ENCODE data around the gene MALAT1.
"Not testable (repeated sequence)": the region's sequence is repeated elsewhere in the genome, so short reads cannot be mapped to it uniquely, and the experiment has no call there.

Gene MALAT1

DNA sequence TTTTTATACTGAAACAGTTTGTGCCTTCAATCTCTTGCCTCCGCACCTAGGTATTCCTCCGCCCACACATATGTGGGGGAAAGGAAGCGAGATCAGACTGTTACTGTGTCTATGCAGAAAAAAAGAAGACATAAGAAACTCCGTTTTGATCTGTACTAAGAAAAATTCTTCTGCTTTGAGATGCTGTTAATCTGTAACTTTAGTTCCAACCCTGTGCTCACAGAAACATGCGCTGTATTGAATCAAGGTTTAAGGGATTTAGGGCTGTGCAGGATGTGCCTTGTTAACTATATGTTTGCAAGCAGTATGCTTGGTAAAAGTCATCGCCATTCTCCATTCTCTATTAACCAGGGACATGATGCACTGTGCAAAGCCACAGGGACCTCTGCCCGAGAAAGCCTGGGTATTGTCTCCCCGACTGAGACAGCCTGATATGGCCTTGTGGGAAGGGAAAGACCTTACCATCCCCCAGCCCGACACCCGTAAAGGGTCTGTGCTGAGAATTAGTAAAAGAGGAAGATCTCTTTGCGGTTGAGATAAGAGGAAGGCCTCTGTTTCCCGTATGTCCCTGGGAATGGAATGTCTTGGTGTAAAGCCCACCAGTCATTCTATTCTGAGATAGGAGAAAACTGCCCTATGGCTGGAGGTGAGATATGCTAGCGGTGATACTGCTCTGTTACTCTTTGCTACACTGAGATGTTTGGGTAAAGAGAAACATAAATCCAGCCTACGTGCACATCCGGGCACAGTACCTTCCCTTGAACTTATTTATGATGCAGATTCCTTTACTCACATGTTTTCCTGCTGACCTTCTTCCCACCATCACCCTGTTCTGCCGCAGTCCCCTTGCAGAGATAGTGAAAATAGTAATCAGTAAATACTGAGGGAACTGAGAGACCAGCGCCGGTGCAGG is 24.1 kb downstream of the MALAT1 start:
- not testable (repeated sequence) for DNase-seq

- DNase-seq = not testable (repeated sequence)
These were observed 24.8 kb downstream of the MALAT1 start for GRCh38 chr11:65523631-65523968.

- DNase-seq = peak; percentile 26
These were observed 25.3 kb downstream of the MALAT1 start for GRCh38 chr11:65524014-65524740.

DNA sequence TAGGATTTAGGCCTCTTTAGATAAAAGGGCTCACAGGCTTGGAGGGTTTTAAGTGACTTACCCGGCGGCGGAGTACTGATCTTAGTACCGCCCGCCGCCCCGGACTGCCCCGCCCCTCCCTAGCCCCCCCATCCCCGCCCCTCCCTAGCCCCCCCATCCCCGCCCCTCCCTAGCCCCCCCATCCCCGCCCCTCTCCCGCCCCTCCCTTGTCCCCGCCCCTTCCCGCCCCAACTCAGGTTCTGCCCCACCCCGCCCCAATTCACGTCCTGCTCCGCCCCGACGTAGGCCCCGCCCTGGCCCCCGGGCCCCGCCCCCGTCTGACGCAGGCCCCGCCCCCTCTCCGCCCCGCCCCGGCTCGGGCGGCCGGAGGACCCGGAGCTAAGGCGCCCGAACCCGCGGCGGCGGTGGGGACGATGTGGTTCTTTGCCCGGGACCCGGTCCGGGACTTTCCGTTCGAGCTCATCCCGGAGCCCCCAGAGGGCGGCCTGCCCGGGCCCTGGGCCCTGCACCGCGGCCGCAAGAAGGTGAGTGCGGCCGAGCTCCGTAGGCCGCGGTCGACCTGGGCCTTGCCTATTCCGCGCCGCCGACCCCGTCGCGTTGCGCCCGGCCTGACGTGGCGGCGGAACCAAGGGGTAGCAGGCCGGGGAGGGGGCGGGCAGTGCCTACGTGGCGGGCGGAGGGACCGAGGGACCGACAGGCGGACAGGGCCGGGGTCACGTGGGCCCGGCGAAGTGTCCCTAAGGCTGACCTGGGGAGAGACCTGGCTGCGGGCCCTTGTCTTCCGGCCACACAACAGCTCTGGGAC is 26.1 kb downstream of the MALAT1 start, which contains the start of gene SCYL1:
Gene SCYL1, plus strand, starts transcription at position 343 of the 805 bp plus-strand sequence. Its CDS starts 71 bp downstream, at position 414.
- peak; percentile 65 for DNase-seq

GRCh38 chr11:65525546-65526480 is 27.0 kb downstream of the MALAT1 start:
- no peak for DNase-seq

DNA sequence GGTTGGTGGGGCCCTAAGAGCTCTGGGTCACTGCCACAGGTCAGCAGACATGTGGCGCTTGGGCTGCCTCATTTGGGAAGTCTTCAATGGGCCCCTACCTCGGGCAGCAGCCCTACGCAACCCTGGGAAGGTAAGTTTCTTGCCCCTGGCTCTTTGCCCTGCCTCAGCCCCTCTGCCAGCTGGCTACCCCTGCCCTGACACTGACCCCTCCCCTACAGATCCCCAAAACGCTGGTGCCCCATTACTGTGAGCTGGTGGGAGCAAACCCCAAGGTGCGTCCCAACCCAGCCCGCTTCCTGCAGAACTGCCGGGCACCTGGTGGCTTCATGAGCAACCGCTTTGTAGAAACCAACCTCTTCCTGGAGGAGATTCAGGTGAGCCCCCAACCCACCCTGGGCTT is 27.9 kb downstream of the MALAT1 start:
- DNase-seq = no peak

DNA sequence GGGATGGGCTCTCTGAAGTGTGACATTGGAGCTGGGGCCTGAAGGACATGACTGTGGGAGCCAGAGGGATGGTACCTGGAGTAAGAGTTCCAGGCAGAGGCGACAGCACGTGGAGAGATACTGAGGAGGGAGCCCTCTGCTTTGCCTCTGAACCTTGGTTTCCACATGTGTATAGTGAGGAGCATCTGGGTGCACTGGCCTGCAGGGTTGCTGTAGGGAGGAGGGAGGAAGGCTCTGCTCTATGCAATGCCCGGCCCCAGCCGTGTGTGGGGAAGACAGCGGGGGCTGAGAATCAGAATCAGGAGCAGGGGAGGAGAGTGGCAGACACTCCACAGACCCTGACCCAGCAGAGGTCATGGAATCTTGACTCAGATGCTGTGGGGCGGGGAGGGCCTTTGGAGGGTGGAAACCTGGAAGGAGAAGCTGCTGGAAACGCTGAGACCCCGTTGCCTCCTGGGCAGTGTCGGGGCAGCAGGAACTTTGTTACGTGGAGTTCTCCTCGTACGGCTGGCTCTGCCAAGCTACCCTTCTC is 30.0 kb downstream of the MALAT1 start:
- no peak for DNase-seq

GRCh38 chr11:65529475-65530156 is 30.8 kb downstream of the MALAT1 start:
- no peak for DNase-seq

GRCh38 chr11:65530157-65530496 is 31.3 kb downstream of the MALAT1 start:
- DNase-seq = no peak

- no peak for DNase-seq
These were observed 33.7 kb downstream of the MALAT1 start for GRCh38 chr11:65532388-65533064.

GRCh38 chr11:65535102-65535501 is 36.3 kb downstream of the MALAT1 start:
- no peak for DNase-seq

DNA sequence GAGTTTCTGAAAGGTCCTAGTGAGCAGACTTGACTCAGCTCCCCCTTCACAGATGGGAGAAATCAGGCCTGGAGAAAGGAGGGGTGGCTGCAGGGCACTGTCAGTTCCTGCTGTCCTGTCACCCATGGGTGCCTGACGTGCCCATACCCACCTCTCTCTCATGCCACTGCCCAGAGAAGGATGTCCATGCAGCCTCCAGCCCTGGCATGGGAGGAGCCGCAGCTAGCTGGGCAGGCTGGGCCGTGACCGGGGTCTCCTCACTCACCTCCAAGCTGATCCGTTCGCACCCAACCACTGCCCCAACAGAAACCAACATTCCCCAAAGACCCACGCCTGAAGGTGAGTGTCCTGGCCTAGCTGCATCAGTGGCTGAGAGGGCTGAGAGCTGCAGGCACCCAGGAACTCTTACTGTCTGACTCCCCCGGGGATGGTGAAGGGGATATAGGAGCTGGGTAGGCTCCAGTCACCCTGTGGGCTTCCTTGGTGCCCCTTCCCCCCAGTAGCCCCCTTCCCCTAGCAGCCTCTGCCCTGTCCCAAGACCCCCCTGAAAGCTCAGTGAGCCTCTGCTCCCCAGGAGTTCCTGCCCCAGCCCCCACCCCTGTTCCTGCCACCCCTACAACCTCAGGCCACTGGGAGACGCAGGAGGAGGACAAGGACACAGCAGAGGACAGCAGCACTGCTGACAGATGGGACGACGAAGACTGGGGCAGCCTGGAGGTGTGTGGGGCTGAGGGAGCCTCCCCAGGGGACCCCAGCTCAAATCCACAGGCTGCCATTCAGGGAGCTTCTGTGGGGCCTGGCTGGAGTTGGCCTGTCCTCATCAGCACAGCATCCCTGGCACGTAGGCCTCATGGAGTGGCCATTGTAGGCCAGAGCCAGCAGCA is 37.8 kb downstream of the MALAT1 start:
- DNase-seq = no peak

DNA sequence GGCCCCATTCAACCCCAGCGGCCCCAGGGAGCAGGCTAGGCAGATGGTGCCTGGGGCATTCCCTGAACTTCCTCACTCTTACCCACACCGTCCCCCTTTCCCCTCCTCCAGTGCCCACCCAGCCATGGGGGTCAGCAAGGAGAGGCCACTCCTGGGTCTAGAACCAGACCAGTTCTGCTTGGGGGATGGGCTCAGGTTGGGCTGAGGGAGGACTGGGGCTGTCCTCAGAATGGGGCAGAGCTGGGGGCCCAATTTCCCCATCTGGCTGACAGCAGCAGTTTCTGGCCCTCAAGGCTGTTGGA is 38.4 kb downstream of the MALAT1 start:
- no peak for DNase-seq

- no peak for DNase-seq
These were observed 38.9 kb downstream of the MALAT1 start for GRCh38 chr11:65537620-65538231.

DNA sequence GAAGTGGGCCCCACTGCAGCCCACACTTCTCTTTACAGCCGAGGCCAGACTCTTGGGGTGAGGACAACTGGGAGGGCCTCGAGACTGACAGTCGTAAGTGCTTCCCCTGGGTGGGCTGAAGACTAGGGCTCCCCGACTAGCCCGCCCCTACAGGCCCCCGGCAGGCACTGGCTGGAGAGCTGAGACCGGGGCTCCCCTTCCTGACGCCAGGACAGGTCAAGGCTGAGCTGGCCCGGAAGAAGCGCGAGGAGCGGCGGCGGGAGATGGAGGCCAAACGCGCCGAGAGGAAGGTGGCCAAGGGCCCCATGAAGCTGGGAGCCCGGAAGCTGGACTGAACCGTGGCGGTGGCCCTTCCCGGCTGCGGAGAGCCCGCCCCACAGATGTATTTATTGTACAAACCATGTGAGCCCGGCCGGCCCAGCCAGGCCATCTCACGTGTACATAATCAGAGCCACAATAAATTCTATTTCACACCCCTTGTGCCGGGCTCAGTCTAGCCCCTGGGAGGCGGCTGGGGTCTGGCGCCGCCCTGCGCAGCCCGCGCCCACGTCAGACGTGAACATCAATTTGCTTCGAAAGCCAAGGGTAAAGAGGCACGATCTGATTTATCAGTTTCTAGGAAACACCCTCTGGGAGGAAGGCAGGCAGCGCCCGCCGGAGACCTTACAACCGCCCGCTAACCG is 39.5 kb downstream of the MALAT1 start:
- no peak for DNase-seq

GRCh38 chr11:65538915-65539743 is 40.3 kb downstream of the MALAT1 start:
- DNase-seq = no peak

DNA sequence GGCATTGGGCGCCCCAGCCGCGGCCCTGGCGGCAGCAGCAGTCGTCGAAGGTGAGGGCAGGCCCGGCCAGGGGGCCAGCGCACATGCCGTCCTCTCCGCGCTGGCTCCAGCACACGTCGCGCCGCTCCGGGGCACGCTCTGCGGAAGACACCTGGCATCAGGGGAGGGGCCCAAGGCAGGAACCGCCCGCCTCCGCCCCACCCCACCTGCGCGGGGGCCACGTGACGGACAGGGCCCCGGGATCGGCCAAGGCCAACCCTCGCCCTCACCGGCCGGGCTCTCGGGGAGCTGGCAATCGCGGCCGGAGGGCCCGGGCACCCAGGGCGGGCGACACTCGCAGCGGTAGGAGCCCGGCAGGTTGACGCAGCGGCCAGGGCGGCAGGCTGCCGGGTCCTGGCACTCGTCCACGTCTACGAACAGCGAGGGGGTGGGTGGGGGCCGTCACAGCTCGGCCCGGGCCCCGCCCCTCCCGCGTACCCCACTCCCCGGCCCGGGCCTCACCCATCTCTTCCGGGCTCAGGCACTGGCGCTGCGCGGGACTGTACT is 41.0 kb downstream of the MALAT1 start:
- DNase-seq = no peak

Measured in NCI-H1436 (cell line).